ENCODE measurements around the gene TMEM259.

Gene TMEM259

DNA sequence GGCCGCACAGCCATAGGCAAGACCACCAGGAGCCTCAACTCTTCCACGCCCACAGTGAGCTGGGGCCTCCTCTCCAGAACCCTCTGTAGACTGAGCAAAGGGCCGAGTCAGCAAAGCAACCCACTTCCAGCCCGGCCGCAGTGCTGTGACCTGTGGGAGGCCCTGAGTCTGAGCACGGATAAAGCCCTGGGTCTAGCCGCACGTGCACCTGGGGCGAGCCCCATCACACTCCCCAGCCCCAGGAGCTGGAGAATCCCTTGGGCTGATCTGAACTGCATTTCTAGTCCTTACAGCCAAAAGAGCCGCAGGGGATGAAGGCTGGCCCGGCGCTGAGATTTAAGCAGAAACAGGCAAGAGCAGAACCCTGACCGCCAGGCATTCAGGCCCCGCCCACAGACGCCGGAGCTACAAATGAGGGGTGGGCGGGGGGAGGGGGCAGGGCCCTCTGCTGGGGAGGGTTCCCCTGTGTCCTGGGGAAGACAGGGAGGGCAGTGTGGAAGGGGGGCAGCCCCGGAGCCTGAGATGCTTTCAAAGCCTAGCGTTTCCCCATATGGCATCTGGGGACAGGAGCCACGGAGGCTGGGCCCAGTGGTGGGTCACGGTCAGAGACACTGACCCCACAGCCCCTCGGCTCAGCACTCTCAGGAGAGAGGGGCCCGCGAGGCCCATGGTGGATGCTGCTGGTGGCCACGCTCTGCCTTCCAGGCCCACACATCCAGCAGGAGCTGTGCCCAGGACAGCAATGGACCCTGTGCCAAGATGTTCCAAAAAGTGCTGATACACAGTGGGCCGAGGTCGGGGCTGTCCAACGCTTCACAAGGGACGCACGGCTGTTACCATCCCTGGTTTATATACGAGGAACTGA is 4.9 kb downstream of the TMEM259 start:
- Histone ChIP-seq H3K27ac (peak overlapping the region; percentile 40), H3K4me3 (ENCODE audit: low read depth, low read length) (no peak overlapping the region), H3K27me3 (replicated peaks) (no peaks in the 10 kb centered on the region), H3K36me3 (replicated peaks) (peaks cover 16% of the 10 kb centered on the region)
- TF ChIP-seq, protein P1, sequence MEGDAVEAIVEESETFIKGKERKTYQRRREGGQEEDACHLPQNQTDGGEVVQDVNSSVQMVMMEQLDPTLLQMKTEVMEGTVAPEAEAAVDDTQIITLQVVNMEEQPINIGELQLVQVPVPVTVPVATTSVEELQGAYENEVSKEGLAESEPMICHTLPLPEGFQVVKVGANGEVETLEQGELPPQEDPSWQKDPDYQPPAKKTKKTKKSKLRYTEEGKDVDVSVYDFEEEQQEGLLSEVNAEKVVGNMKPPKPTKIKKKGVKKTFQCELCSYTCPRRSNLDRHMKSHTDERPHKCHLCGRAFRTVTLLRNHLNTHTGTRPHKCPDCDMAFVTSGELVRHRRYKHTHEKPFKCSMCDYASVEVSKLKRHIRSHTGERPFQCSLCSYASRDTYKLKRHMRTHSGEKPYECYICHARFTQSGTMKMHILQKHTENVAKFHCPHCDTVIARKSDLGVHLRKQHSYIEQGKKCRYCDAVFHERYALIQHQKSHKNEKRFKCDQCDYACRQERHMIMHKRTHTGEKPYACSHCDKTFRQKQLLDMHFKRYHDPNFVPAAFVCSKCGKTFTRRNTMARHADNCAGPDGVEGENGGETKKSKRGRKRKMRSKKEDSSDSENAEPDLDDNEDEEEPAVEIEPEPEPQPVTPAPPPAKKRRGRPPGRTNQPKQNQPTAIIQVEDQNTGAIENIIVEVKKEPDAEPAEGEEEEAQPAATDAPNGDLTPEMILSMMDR (IDR thresholded peaks at IDR 0.05; ENCODE audit: low read depth, low read length, missing control alignments): no peak
- in situ Hi-C loops (cut with HindIII; ENCODE audit: low pct_ligation_motif_present, low sequenced_read_pairs): no loop called here
- DNase-seq: no peak

DNA sequence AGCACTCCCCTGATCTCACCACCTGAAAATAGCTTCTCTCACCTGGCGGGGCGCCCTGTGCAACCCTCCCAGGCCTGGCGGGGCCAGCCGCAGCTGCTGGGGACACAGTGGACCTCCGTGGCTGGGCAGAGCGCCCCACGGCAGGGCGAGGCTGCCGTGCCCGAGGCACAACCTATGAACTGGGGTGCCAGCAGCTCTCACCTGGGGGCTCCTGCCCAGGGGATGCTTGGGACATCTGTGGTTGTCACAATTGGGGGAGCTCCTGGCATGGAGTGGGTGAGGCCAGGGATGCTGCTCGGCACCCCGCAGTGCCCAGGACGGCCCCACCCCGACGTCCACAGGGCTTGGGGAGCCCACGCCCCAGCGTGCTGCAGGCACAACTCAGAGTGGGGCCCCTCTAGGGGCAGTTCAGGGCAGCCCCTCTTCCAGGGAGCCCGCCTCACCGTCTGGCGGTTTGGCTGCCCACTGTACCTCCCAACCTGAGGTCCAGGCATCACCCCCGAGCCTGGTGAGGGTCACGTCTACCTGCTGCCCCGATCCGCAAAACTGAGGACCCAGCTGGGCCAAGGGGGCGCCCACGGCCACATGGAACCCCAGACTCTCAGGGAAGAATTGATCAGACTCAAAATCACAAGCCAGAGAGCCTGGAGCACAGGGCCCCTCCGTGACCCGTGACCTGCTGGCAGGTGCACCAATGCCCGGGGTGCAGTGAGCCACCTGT is 5.7 kb downstream of the TMEM259 start:
- H3K36me3 ChIP-seq (replicated peaks): peaks cover 23% of the 10 kb centered on the region
- in situ Hi-C loops (cut with HindIII; ENCODE audit: low pct_ligation_motif_present, low sequenced_read_pairs): no loop called here
- H3K27me3 ChIP-seq (replicated peaks): no peaks in the 10 kb centered on the region
- DNase-seq: no peak
- no peak overlapping the region for H3K27ac ChIP-seq
- TF ChIP-seq, protein P1 (IDR thresholded peaks at IDR 0.05; ENCODE audit: low read depth, low read length, missing control alignments): no peak
- no peak overlapping the region for H3K4me3 ChIP-seq (ENCODE audit: low read depth, low read length)

DNA sequence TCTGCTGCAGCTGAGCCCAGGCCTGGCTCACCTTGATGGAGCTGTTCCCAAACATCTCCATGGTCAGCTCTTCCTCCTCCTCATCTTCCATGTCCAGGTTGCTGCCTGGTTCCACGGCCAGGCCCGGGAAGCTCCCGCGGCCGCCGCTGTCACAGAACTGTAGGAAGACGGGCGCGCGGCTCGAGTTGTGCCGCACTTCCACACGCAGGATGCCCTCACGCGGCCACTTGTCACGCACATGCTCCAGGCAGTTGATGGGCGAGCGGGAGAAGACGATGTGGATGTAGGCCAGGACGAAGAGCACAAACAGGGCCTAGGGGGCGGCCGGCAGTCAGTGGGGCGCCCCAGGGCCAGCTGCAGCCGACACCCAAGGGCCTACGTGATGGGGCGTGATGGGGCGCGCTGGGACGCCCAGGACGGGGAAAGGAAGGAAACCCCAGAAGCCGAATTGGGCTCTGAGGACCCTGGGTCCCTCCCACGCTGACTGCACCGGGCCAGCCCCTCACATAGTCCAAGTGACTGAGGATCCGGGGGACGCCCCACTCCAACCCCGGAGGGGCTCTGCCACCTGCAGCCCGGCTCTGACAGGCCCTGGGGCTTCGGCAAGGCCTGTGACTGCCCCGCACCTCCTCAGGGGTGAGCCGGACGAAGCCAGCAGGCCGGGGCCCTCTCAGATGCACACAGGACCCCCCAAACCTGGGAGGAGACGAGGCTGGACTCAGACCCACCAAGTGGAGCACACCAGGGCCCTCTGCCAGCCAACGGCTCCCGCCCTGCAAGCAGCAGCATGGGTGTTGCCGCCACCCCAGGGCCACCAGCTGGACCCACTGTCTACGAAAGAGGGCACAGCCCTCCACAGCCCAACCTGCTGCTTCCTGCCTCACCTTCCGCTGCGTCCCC is 6.5 kb downstream of the TMEM259 start:
- Histone ChIP-seq H3K4me3 (ENCODE audit: low read depth, low read length) (no peak overlapping the region), H3K36me3 (replicated peaks) (peaks cover 29% of the 10 kb centered on the region), H3K27ac (no peak overlapping the region), H3K27me3 (replicated peaks) (no peaks in the 10 kb centered on the region)
- TF ChIP-seq, protein P1 (IDR thresholded peaks at IDR 0.05; ENCODE audit: low read depth, low read length, missing control alignments): no peak
- no peak for DNase-seq
- in situ Hi-C loops (cut with HindIII; ENCODE audit: low pct_ligation_motif_present, low sequenced_read_pairs): no loop called here

DNA sequence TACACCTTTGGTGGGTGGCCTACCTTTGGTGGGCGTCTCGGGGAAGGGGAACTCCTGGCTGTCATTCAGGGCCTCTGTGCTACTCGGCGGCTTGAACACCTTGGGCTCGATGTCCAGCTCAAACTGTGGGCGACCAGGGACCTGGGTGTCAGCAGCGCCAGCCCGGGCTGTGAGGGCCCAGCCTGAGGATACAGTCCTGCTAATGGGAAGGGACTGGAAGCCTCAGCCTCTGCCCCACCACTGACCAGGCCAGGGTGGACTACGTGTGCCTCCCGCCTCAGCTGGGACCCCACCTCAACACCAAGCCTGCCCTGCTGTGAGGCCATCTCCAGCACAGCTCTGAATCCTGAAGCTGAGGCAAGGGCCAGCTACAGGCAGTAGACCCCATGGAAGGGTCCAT is 7.7 kb downstream of the TMEM259 start:
- DNase-seq: no peak

DNA sequence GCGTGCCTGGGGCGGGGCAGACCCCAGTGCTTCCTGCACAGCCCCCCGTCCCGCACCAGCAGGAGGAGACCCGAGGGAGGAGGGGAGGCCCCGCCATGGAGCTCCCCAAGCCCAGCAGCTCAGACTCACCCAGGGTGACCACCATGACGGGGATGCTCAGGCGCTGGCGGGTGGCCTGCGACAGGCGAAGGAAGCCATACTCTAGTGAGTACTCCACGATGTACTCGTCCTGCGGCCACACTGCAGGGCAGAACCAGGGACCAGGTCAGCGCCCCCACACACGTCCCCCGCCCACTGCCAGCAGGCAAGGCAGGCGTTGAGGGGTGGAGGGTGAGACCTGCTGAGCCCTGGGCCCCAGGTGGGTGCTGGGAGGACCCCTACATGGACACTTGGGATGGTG is 8.6 kb downstream of the TMEM259 start:
- TF ChIP-seq, protein P1 (IDR thresholded peaks at IDR 0.05; ENCODE audit: low read depth, low read length, missing control alignments): no peak
- Histone ChIP-seq H3K36me3 (replicated peaks) (peaks cover 33% of the 10 kb centered on the region), H3K27ac (no peak overlapping the region)

More for the DNA sequence above, 7.7 kb downstream of the TMEM259 start:
- Histone ChIP-seq H3K4me3 (ENCODE audit: low read depth, low read length) (no peak overlapping the region), H3K27me3 (replicated peaks) (no peaks in the 10 kb centered on the region), H3K27ac (no peak overlapping the region), H3K36me3 (replicated peaks) (peaks cover 33% of the 10 kb centered on the region)
- TF ChIP-seq, protein P1 (IDR thresholded peaks at IDR 0.05; ENCODE audit: low read depth, low read length, missing control alignments): no peak
- in situ Hi-C loops (cut with HindIII; ENCODE audit: low pct_ligation_motif_present, low sequenced_read_pairs): no loop called here

More for the DNA sequence above, 8.6 kb downstream of the TMEM259 start:
- in situ Hi-C loops (cut with HindIII; ENCODE audit: low pct_ligation_motif_present, low sequenced_read_pairs): no loop called here
- Histone ChIP-seq H3K27me3 (replicated peaks) (no peaks in the 10 kb centered on the region), H3K4me3 (ENCODE audit: low read depth, low read length) (no peak overlapping the region)
- no peak for DNase-seq

All from brain microvascular endothelial cell (primary cell).